ENCODE measurements around the gene MAP3K4.
"Not testable (repeated sequence)": the region's sequence is repeated elsewhere in the genome, so short reads cannot be mapped to it uniquely, and the experiment has no call there.

The MAP3K4 gene

GRCh38 chr6:160967351-160967750 is 24.2 kb upstream of the MAP3K4 start:
- TF ChIP-seq SPI1 (IDR thresholded peaks at IDR 0.05; ENCODE audit: low read depth, low read length) (no peak), POLR2AphosphoS5 (IDR thresholded peaks at IDR 0.05; ENCODE audit: low read depth, low read length) (no peak), TAF1 (IDR thresholded peaks at IDR 0.05; ENCODE audit: low read depth, low read length) (no peak), POLR2A (IDR thresholded peaks at IDR 0.05; ENCODE audit: low read depth, low read length) (no peak)
- DNase-seq (ENCODE audit: insufficient read length, low spot score): no peak
- FAIRE-seq: no peak

GRCh38 chr6:160967833-160968232 is 23.7 kb upstream of the MAP3K4 start:
- no peak for TF ChIP-seq SPI1 (IDR thresholded peaks at IDR 0.05; ENCODE audit: low read depth, low read length)
- no peak for TF ChIP-seq TAF1 (IDR thresholded peaks at IDR 0.05; ENCODE audit: low read depth, low read length)
- no peak for TF ChIP-seq PAX5 (IDR thresholded peaks at IDR 0.05; ENCODE audit: insufficient read depth, low read length, severe bottlenecking)
- TF ChIP-seq POLR2AphosphoS5 (IDR thresholded peaks at IDR 0.05; ENCODE audit: low read depth, low read length): no peak
- TF ChIP-seq POU2F2 (IDR thresholded peaks at IDR 0.05; ENCODE audit: low read depth, low read length): no peak
- no peak for TF ChIP-seq POLR2A (IDR thresholded peaks at IDR 0.05; ENCODE audit: low read depth, low read length)
- FAIRE-seq (no peak), DNase-seq (ENCODE audit: insufficient read length, low spot score) (no peak)

- TF ChIP-seq POLR2A (IDR thresholded peaks at IDR 0.05; ENCODE audit: low read depth, low read length) (no peak), TAF1 (IDR thresholded peaks at IDR 0.05; ENCODE audit: low read depth, low read length) (no peak)
- no peak for DNase-seq (ENCODE audit: insufficient read length, low spot score)
- no peak for FAIRE-seq
Observed at GRCh38 chr6:160971171-160971570, 20.4 kb upstream of the MAP3K4 start.

GRCh38 chr6:160972111-160972510 is 19.5 kb upstream of the MAP3K4 start:
- FAIRE-seq (no peak), DNase-seq (ENCODE audit: insufficient read length, low spot score) (peak; percentile 22)
- no peak for TF ChIP-seq POLR2A (IDR thresholded peaks at IDR 0.05; ENCODE audit: low read depth, low read length)
- no peak for TF ChIP-seq POU2F2 (IDR thresholded peaks at IDR 0.05; ENCODE audit: low read depth, low read length)
- TF ChIP-seq POLR2AphosphoS5 (IDR thresholded peaks at IDR 0.05; ENCODE audit: low read depth, low read length): no peak
- no peak for TF ChIP-seq PAX5 (IDR thresholded peaks at IDR 0.05; ENCODE audit: insufficient read depth, low read length, severe bottlenecking)
- no peak for TF ChIP-seq TAF1 (IDR thresholded peaks at IDR 0.05; ENCODE audit: low read depth, low read length)

GRCh38 chr6:160972594-160972993 is 19.0 kb upstream of the MAP3K4 start:
- DNase-seq (ENCODE audit: insufficient read length, low spot score); FAIRE-seq: not testable (repeated sequence)

- DNase-seq (ENCODE audit: insufficient read length, low spot score) (no peak), FAIRE-seq (no peak)
Observed at GRCh38 chr6:160973311-160974250, 18.0 kb upstream of the MAP3K4 start.

GRCh38 chr6:160974304-160974771 is 17.2 kb upstream of the MAP3K4 start:
- no peak for DNase-seq (ENCODE audit: insufficient read length, low spot score)
- no peak for FAIRE-seq
- TF ChIP-seq TAF1 (IDR thresholded peaks at IDR 0.05; ENCODE audit: low read depth, low read length): no peak
- TF ChIP-seq POLR2A (IDR thresholded peaks at IDR 0.05; ENCODE audit: low read depth, low read length): no peak
- TF ChIP-seq PAX5 (IDR thresholded peaks at IDR 0.05; ENCODE audit: insufficient read depth, low read length, severe bottlenecking): no peak

More at GRCh38 chr6:160973311-160974250, 18.0 kb upstream of the MAP3K4 start:
- TF ChIP-seq POLR2A (IDR thresholded peaks at IDR 0.05; ENCODE audit: low read depth, low read length): no peak
- TF ChIP-seq TAF1 (IDR thresholded peaks at IDR 0.05; ENCODE audit: low read depth, low read length): no peak
- TF ChIP-seq PAX5 (IDR thresholded peaks at IDR 0.05; ENCODE audit: insufficient read depth, low read length, severe bottlenecking): no peak
- TF ChIP-seq SPI1 (IDR thresholded peaks at IDR 0.05; ENCODE audit: low read depth, low read length): no peak
- TF ChIP-seq POLR2AphosphoS5 (IDR thresholded peaks at IDR 0.05; ENCODE audit: low read depth, low read length): no peak
- no peak for TF ChIP-seq POU2F2 (IDR thresholded peaks at IDR 0.05; ENCODE audit: low read depth, low read length)

- FAIRE-seq (no peak), DNase-seq (ENCODE audit: insufficient read length, low spot score) (no peak)
- TF ChIP-seq POLR2AphosphoS5 (IDR thresholded peaks at IDR 0.05; ENCODE audit: low read depth, low read length) (no peak), PAX5 (IDR thresholded peaks at IDR 0.05; ENCODE audit: insufficient read depth, low read length, severe bottlenecking) (no peak), TAF1 (IDR thresholded peaks at IDR 0.05; ENCODE audit: low read depth, low read length) (no peak), POU2F2 (IDR thresholded peaks at IDR 0.05; ENCODE audit: low read depth, low read length) (no peak), POLR2A (IDR thresholded peaks at IDR 0.05; ENCODE audit: low read depth, low read length) (no peak), SPI1 (IDR thresholded peaks at IDR 0.05; ENCODE audit: low read depth, low read length) (no peak)
Observed at GRCh38 chr6:160975162-160975561, 16.4 kb upstream of the MAP3K4 start.

- DNase-seq (ENCODE audit: insufficient read length, low spot score); FAIRE-seq: not testable (repeated sequence)
Observed at GRCh38 chr6:160975961-160976360, 15.6 kb upstream of the MAP3K4 start.

- DNase-seq (ENCODE audit: insufficient read length, low spot score): no peak
- TF ChIP-seq POLR2A (IDR thresholded peaks at IDR 0.05; ENCODE audit: low read depth, low read length) (no peak), TAF1 (IDR thresholded peaks at IDR 0.05; ENCODE audit: low read depth, low read length) (no peak), POLR2AphosphoS5 (IDR thresholded peaks at IDR 0.05; ENCODE audit: low read depth, low read length) (no peak), PAX5 (IDR thresholded peaks at IDR 0.05; ENCODE audit: insufficient read depth, low read length, severe bottlenecking) (no peak), SPI1 (IDR thresholded peaks at IDR 0.05; ENCODE audit: low read depth, low read length) (no peak), POU2F2 (IDR thresholded peaks at IDR 0.05; ENCODE audit: low read depth, low read length) (no peak)
- FAIRE-seq: no peak
Observed at GRCh38 chr6:160978141-160978901, 13.2 kb upstream of the MAP3K4 start.
